GM23248 (cell line): Measurements from ENCODE around the gene ZGLP1.

ENCODE experiments used
- EZH2 ChIP-seq: fragments of 200-600 bp; sonication (generic); IDR thresholded peaks from 2 replicates; pipeline ENCODE4 v1.6.1; 2018; ENCODE audit warnings: antibody characterized with exemption, mild to moderate bottlenecking; ENCODE audit not compliant: insufficient read depth, poor library complexity, severe bottlenecking
- EZH2phosphoT487 ChIP-seq: fragments of 200-600 bp; sonication (generic); IDR thresholded peaks from 2 replicates; pipeline ENCODE4 v1.6.1; 2018; ENCODE audit warnings: antibody characterized with exemption, moderate library complexity, mild to moderate bottlenecking, low read depth; ENCODE audit not compliant: insufficient read depth

DNA sequence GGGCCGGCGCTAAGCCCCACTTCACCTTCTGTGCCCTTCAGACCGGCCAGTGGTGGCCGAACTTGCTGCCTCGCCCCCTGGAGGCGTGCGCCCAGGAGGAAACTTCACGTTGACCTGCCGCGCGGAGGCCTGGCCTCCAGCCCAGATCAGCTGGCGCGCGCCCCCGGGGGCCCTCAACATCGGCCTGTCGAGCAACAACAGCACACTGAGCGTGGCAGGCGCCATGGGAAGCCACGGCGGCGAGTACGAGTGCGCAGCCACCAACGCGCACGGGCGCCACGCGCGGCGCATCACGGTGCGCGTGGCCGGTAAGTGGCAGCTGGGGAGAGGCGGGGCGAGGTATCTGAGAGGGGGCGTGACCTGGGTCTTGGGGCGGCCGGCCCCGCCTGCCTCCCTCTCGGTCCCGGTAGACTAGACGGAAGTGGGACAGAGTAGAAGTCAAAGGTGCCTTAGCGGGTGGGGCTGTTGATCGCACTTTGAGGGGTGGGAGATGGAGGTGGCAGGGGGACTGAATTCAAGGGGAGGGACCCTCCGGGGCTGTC, 14.2 kb downstream of the ZGLP1 start:
- no peak for TF ChIP-seq EZH2
- TF ChIP-seq EZH2phosphoT487: no peak
